Spleen (tissue), 11 donors: ENCODE measurements around the gene DHX32. TPM values are rescaled to one million over a fixed set of nuclear protein-coding genes. Genes with fewer than 3 reads are reported as not detected.

ENCODE experiments used
- DNase-seq: peaks from one replicate; pipeline ENCODE4 v3.0.0-alpha.2; 2020
- H3K27ac ChIP-seq, 8 donors: fragments of 200-600 bp; sonication (generic) in 7 of 8; 1 replicate in 4 of 8; 2 replicates in 4 of 8; pipeline versions ENCODE4 v1.5.0 to v1.8.0; 2016 to 2021; ENCODE audit warnings: inconsistent platforms in 4 of 8, mild to moderate bottlenecking in 4 of 8, moderate library complexity in 1 of 8
- H3K27me3 ChIP-seq, 7 donors: fragments of 200-600 bp; sonication (generic) in 6 of 7; replicated peaks in 1 of 7; 1 replicate in 4 of 7; 2 replicates in 3 of 7; pipeline versions ENCODE4 v1.5.0 to v1.8.0; 2016 to 2021; ENCODE audit warnings: inconsistent platforms in 3 of 7, mild to moderate bottlenecking in 1 of 7
- H3K36me3 ChIP-seq, 6 donors: fragments of 200-600 bp; sonication (generic) in 5 of 6; 1 replicate in 4 of 6; 2 replicates in 2 of 6; pipeline versions ENCODE4 v1.5.0 to v1.8.0; 2016 to 2021; ENCODE audit warnings: inconsistent platforms in 2 of 6
- H3K4me1 ChIP-seq, 6 donors: fragments of 200-600 bp; sonication (generic) in 5 of 6; 1 replicate in 3 of 6; 2 replicates in 3 of 6; pipeline versions ENCODE4 v1.5.0 to v1.8.0; 2016 to 2021; ENCODE audit warnings: inconsistent platforms in 3 of 6
- H3K4me3 ChIP-seq, 8 donors: fragments of 200-600 bp; sonication (generic) in 7 of 8; 1 replicate in 4 of 8; 2 replicates in 4 of 8; pipeline versions ENCODE4 v1.5.0 to v1.8.0; 2016 to 2021; ENCODE audit warnings: inconsistent platforms in 4 of 8, mild to moderate bottlenecking in 4 of 8, moderate library complexity in 2 of 8
- H3K9me3 ChIP-seq, 8 donors: fragments of 200-600 bp; sonication (generic) in 7 of 8; 1 replicate in 4 of 8; 2 replicates in 4 of 8; pipeline versions ENCODE4 v1.5.0 to v1.8.0; 2016 to 2021; ENCODE audit warnings: inconsistent platforms in 4 of 8
- CTCF ChIP-seq, 11 experiments: fragments of 200-600 bp in 7 of 11; fragments of 450-650 bp in 4 of 11; sonication (generic) in 4 of 11; IDR thresholded peaks in 8 of 11; conservative IDR thresholded peaks in 3 of 11; 1 replicate in 7 of 11; 2 replicates in 4 of 11; pipeline versions ENCODE4 v1.4.0 to v1.8.0; 2016 to 2021; ENCODE audit warnings: antibody characterized with exemption in 11 of 11, inconsistent platforms in 4 of 11, mild to moderate bottlenecking in 1 of 11
- POLR2A ChIP-seq, 3 donors: fragments of 450-650 bp; IDR thresholded peaks; one replicate each; pipeline ENCODE4 v1.5.1; 2017; ENCODE audit warnings: antibody characterized with exemption in 3 of 3, mild to moderate bottlenecking in 1 of 3
- POLR2AphosphoS5 ChIP-seq, 3 donors: sonication (generic); formaldehyde crosslinking; IDR thresholded peaks; one replicate each; pipeline ENCODE4 v1.5.1; 2017; ENCODE audit warnings: antibody characterized with exemption in 3 of 3
- WGBS, 5 donors: extraction: QIAGEN DNeasy Blood & Tissue Kit in 3 of 5; methylation state at CpG; one replicate each; pipeline versions ENCODE4 v1.1.5 to v1.1.7; 2013 to 2018; 5-methylcytosine and 5-hydroxymethylcytosine counted together
- intact Hi-C: fragments of 100-400 bp; cut with DNase I; formaldehyde crosslinking; loops from one replicate; pipeline ENCODE4 v1.15.0; 2023; ENCODE audit warnings: low total_unique reads
- polyA plus RNA-seq, 3 donors: library from polyadenylated mRNA; stranded (reverse); fragments of 200-250 nt; gene quantifications; one replicate each; pipeline ENCODE4 v1.2.1, GENCODE V29; 2013
- total RNA-seq, 7 donors: library from RNA; depleted of rRNA in 3 of 7; stranded (reverse); fragments of >200 nt in 3 of 7; fragmentation: NEBNext Ultra II Directional in 4 of 7; extraction: Animal tissue kit (Norgen Biotek cat#: 25700) in 4 of 7; gene quantifications; one replicate each; pipeline versions ENCODE4 v1.1.0 to v1.2.1, GENCODE V29; 2016 to 2021
- donor health status: healthy with polysubstance abuse.
- donor health status: DM: no; HTN: no; CAD: no; lungs with moderate emphysema.
- donor health status: DM: no; HTN: no; CAD: no.
- donor health status: Bipolar disorder and iron deficiency.
- donor health status: healthy.
- donor health status: DM: no; HTN: no; CAD: no.
- donor health status: DM: yes; HTN: yes; CAD: no.

Gene DHX32
- total and polyA plus RNA-seq, 10 donors, result 8.6 to 27.7 (median 20.9) TPM

- 88 to 93% (median 91%) methylated on average over 4 to 5 of the region's 5 CpGs for WGBS, 5 donors
- Histone ChIP-seq H3K27me3 (no peaks in the 10 kb centered on the region), H3K36me3 (peaks cover 0 to 100% (median 60%) of the 10 kb centered on the region in 6 donors), H3K4me3 (no peak overlapping the region), H3K4me1 (no peaks in the 10 kb centered on the region), H3K27ac (no peak overlapping the region), H3K9me3 (no peaks in the 10 kb centered on the region)
- no peak for DNase-seq
- intact Hi-C loops, result no loop called here
- no peak for TF ChIP-seq POLR2AphosphoS5 (IDR thresholded peaks at IDR 0.05)
- no peak for TF ChIP-seq POLR2A (IDR thresholded peaks at IDR 0.05)
- TF ChIP-seq CTCF (IDR thresholded peaks at IDR 0.05 in 8 of 11, conservative IDR thresholded peaks at IDR 0.05 in 3 of 11), result no peak
These were observed 79.0 kb downstream of the DHX32 start for GRCh38 chr10:125802131-125802530.

GRCh38 chr10:125801574-125801973, 79.5 kb downstream of the DHX32 start:
- Histone ChIP-seq H3K36me3 (peaks cover 0 to 100% (median 58%) of the 10 kb centered on the region in 6 donors), H3K9me3 (no peaks in the 10 kb centered on the region), H3K4me3 (no peak overlapping the region), H3K4me1 (no peaks in the 10 kb centered on the region), H3K27me3 (no peaks in the 10 kb centered on the region), H3K27ac (no peak overlapping the region)
- intact Hi-C loops, result no loop called here
- TF ChIP-seq POLR2A (IDR thresholded peaks at IDR 0.05) (no peak), CTCF (IDR thresholded peaks at IDR 0.05 in 8 of 11, conservative IDR thresholded peaks at IDR 0.05 in 3 of 11) (no peak), POLR2AphosphoS5 (IDR thresholded peaks at IDR 0.05) (no peak)
- 95 to 100% (median 96%) methylated on average over 1 of the region's 1 CpG for WGBS, 5 donors
- no peak for DNase-seq

- Histone ChIP-seq H3K4me3 (no peak overlapping the region), H3K4me1 (no peaks in the 10 kb centered on the region), H3K9me3 (no peaks in the 10 kb centered on the region), H3K36me3 (peaks cover 0 to 100% (median 57%) of the 10 kb centered on the region in 6 donors), H3K27ac (no peak overlapping the region), H3K27me3 (no peaks in the 10 kb centered on the region)
- WGBS, 5 donors, result 90 to 95% (median 94%) methylated on average over 8 of the region's 8 CpGs
- intact Hi-C loops, result no loop called here
- no peak for DNase-seq
- no peak for TF ChIP-seq CTCF (IDR thresholded peaks at IDR 0.05 in 8 of 11, conservative IDR thresholded peaks at IDR 0.05 in 3 of 11)
- TF ChIP-seq POLR2AphosphoS5 (IDR thresholded peaks at IDR 0.05), result no peak
- TF ChIP-seq POLR2A (IDR thresholded peaks at IDR 0.05), result no peak
These were observed 81.5 kb downstream of the DHX32 start for GRCh38 chr10:125799451-125800182.

- DNase-seq, result no peak
- Histone ChIP-seq H3K9me3 (no peaks in the 10 kb centered on the region), H3K4me3 (no peak overlapping the region), H3K27ac (no peak overlapping the region), H3K36me3 (peaks cover 0 to 100% (median 62%) of the 10 kb centered on the region in 6 donors), H3K27me3 (no peaks in the 10 kb centered on the region), H3K4me1 (no peaks in the 10 kb centered on the region)
- WGBS, 5 donors, result 54 to 77% (median 58%) methylated on average over 5 of the region's 5 CpGs
- TF ChIP-seq POLR2AphosphoS5 (IDR thresholded peaks at IDR 0.05), result no peak
- no peak for TF ChIP-seq POLR2A (IDR thresholded peaks at IDR 0.05)
- no peak for TF ChIP-seq CTCF (IDR thresholded peaks at IDR 0.05 in 8 of 11, conservative IDR thresholded peaks at IDR 0.05 in 3 of 11)
- intact Hi-C loops, result no loop called here
These were observed 83.0 kb downstream of the DHX32 start for GRCh38 chr10:125797994-125798662.
